B cell (primary cell): Measurements from ENCODE around the gene SLC23A3. TPM values are rescaled to one million over a fixed set of nuclear protein-coding genes. Genes with fewer than 3 reads are reported as not detected.

ENCODE experiments used
- ATAC-seq: fragments of 200-7000 bp; cut with Tn5 transposase; one replicate; pipeline ENCODE4 v1.10.0; 2021; ENCODE audit warnings: low read depth, mild to moderate bottlenecking, moderate number of reproducible peaks, moderate library complexity
- CTCF ChIA-PET: fragments of 350-600 bp; sonication (Branson Sonifier 250); formaldehyde crosslinking; loops from one replicate; lab custom pipeline; 2021; ENCODE audit warnings: antibody characterized with exemption, inconsistent platforms; lab: Charles Lee
- POLR2A ChIA-PET: fragments of 350-600 bp; sonication (Branson Sonifier 250); formaldehyde crosslinking; loops from one replicate; lab custom pipeline; 2021; ENCODE audit warnings: antibody characterized with exemption; lab: Charles Lee
- DNase-seq: peaks from one replicate; pipeline ENCODE4 v3.0.0; 2013
- H2AFZ ChIP-seq: 2 replicates; pipeline ENCODE4 v1.6.1; 2012; ENCODE audit warnings: mild to moderate bottlenecking, low read depth, low read length; ENCODE audit not compliant: insufficient read depth, poor library complexity, severe bottlenecking
- H3K27ac ChIP-seq, 2 donors: 1 replicate in 1 of 2; 2 replicates in 1 of 2; pipeline ENCODE4 v1.5.1; 2012 to 2013; ENCODE audit warnings: low read length in 2 of 2, mild to moderate bottlenecking in 2 of 2, moderate library complexity in 1 of 2
- H3K27me3 ChIP-seq, 4 experiments: fragments of 200-600 bp in 1 of 4; sonication (generic) in 1 of 4; replicated peaks in 1 of 4; 1 replicate in 2 of 4; 2 replicates in 2 of 4; pipeline versions ENCODE4 v1.6.1 to v1.7.0; 2013 to 2016; ENCODE audit warnings: low read length in 3 of 4, mild to moderate bottlenecking in 2 of 4, mixed read lengths in 1 of 4, moderate library complexity in 1 of 4; ENCODE audit not compliant: insufficient read depth in 4 of 4, control insufficient read depth in 3 of 4; ENCODE audit errors: control extremely low read depth in 1 of 4
- H3K36me3 ChIP-seq, 2 experiments: replicated peaks in 1 of 2; 1 replicate in 1 of 2; 2 replicates in 1 of 2; pipeline versions ENCODE4 v1.6.1 to v1.7.1; 2013; ENCODE audit warnings: low read length in 1 of 2; ENCODE audit not compliant: insufficient read depth in 2 of 2, control insufficient read depth in 1 of 2; ENCODE audit errors: control extremely low read depth in 1 of 2, extremely low read depth in 1 of 2
- H3K4me1 ChIP-seq, 2 donors: fragments of 200-600 bp in 1 of 2; sonication (generic) in 1 of 2; 1 replicate in 1 of 2; 2 replicates in 1 of 2; pipeline versions ENCODE4 v1.5.1 to v1.6.1; 2013 to 2017; ENCODE audit warnings: low read length in 2 of 2; ENCODE audit not compliant: control insufficient read depth in 2 of 2, insufficient read depth in 2 of 2
- H3K4me2 ChIP-seq: replicated peaks from 2 replicates; pipeline ENCODE3; 2012; ENCODE audit warnings: mild to moderate bottlenecking, low read depth, low read length; ENCODE audit not compliant: poor library complexity, severe bottlenecking
- H3K4me3 ChIP-seq, 5 experiments: fragments of 200-600 bp in 1 of 5; sonication (generic) in 1 of 5; 1 replicate in 3 of 5; 2 replicates in 2 of 5; pipeline versions ENCODE4 v1.5.1 to v1.7.0; 2011 to 2016; ENCODE audit warnings: low read length in 4 of 5, mild to moderate bottlenecking in 4 of 5, low read depth in 2 of 5, control low read depth in 1 of 5, moderate library complexity in 1 of 5; ENCODE audit not compliant: insufficient read depth in 1 of 5; ENCODE audit errors: control extremely low read depth in 1 of 5, extremely low read depth in 1 of 5
- H3K79me2 ChIP-seq: fragments of 200-600 bp; sonication (generic); one replicate; pipeline ENCODE4 v1.6.0; 2016; ENCODE audit warnings: low read length; ENCODE audit not compliant: control insufficient read depth, insufficient read depth
- H3K9ac ChIP-seq: fragments of 200-600 bp; sonication (generic); 2 replicates; pipeline ENCODE4 v1.6.1; 2017; ENCODE audit warnings: mild to moderate bottlenecking, low read length, moderate library complexity
- H3K9me3 ChIP-seq, 3 donors: one replicate each; pipeline versions ENCODE4 v1.6.1 to v1.7.1; 2013; ENCODE audit warnings: low read length in 2 of 3; ENCODE audit not compliant: control insufficient read depth in 2 of 3, insufficient read depth in 1 of 3; ENCODE audit errors: control extremely low read depth in 1 of 3
- H4K20me1 ChIP-seq: 2 replicates; pipeline ENCODE4 v1.6.0; 2012; ENCODE audit warnings: mild to moderate bottlenecking, low read length; ENCODE audit not compliant: insufficient read depth, control insufficient read depth, poor library complexity, severe bottlenecking
- H3K27ac Mint-ChIP-seq: one replicate; pipeline ENCODE4 v1.8.0; 2021; ENCODE audit warnings: mixed read lengths
- H3K27me3 Mint-ChIP-seq: one replicate; pipeline ENCODE4 v1.8.0; 2021; ENCODE audit warnings: mixed read lengths
- H3K4me1 Mint-ChIP-seq: one replicate; pipeline ENCODE4 v1.8.0; 2021; ENCODE audit warnings: mixed read lengths
- H3K4me3 Mint-ChIP-seq: one replicate; pipeline ENCODE4 v1.8.0; 2021; ENCODE audit warnings: mixed read lengths
- H3K9me3 Mint-ChIP-seq: one replicate; pipeline ENCODE4 v1.8.0; 2022; ENCODE audit warnings: mixed read lengths; ENCODE audit not compliant: insufficient read depth
- CTCF ChIP-seq: fragments of 200-600 bp; IDR thresholded peaks from one replicate; pipeline ENCODE4 v1.8.0; 2022; ENCODE audit warnings: antibody characterized with exemption, mild to moderate bottlenecking
- EZH2 ChIP-seq: IDR thresholded peaks from 2 replicates; pipeline ENCODE4 v1.6.1; 2012; ENCODE audit warnings: borderline replicate concordance, low read depth, mild to moderate bottlenecking, moderate library complexity, low read length; ENCODE audit not compliant: insufficient read depth, poor library complexity, severe bottlenecking
- WGBS: methylation state at CpG from one replicate; pipeline ENCODE4 v1.1.5; 2013; ENCODE audit warnings: missing lambda C conversion rate; ENCODE audit not compliant: insufficient coverage; 5-methylcytosine and 5-hydroxymethylcytosine counted together
- intact Hi-C: fragments of 100-400 bp; cut with micrococcal nuclease; formaldehyde crosslinking; loops from one replicate; pipeline ENCODE4 v1.10.0; 2022
- polyA plus RNA-seq: library from polyadenylated mRNA; depleted of rRNA; stranded (reverse); fragments of >200 nt; gene quantifications from 2 replicates; pipeline ENCODE4 v1.2.3, GENCODE V29; 2012
- total RNA-seq, 2 donors: library from RNA; stranded (reverse); fragments of 120-200 nt in 1 of 2; gene quantifications; 1 replicate in 1 of 2; 2 replicates in 1 of 2; pipeline versions ENCODE4 v1.2.3 to v1.2.4, GENCODE V29; 2013 to 2022

The SLC23A3 gene
- total and polyA plus RNA-seq, 2 donors (not counting 1 experiment from before 2014, with no cell fraction given), result 2.4 to 15.2 TPM

GRCh38 chr2:219155054-219155644 is 14.7 kb downstream of the SLC23A3 start:
- H4K20me1 ChIP-seq, result peaks cover 8% of the 10 kb centered on the region
- H3K9me3 ChIP-seq, result no peaks in the 10 kb centered on the region
- peaks cover 5 to 9% of the 10 kb centered on the region in 2 donors for H3K4me1 ChIP-seq
- Mint-ChIP-seq H3K27ac (no peak overlapping the region), H3K4me1 (peaks cover 9% of the 10 kb centered on the region), H3K9me3 (no peaks in the 10 kb centered on the region), H3K4me3 (no peak overlapping the region), H3K27me3 (no peaks in the 10 kb centered on the region)
- H3K9ac ChIP-seq, result no peak overlapping the region
- TF ChIP-seq EZH2, result no peak
- peak; percentile 87 for TF ChIP-seq CTCF
- no peaks in the 10 kb centered on the region for H3K27me3 ChIP-seq
- DNase-seq (peak; percentile 74), ATAC-seq (no peak)
- peaks cover 2 to 35% of the 10 kb centered on the region in 2 experiments for H3K36me3 ChIP-seq
- 0% methylated on average over 1 of the region's 4 CpGs for WGBS
- no peak overlapping the region for H3K27ac ChIP-seq
- ChIA-PET CTCF (interaction anchor here (0.6 to 9.9 kb wide), 31 partner anchors 9 to 303 kb away, joined by 3 to 117 read pairs (median 4); partner anchors contain the start of genes CNPPD1, IHH and ZFAND2B), POLR2A (interaction anchor here (1.1 kb wide), 1 partner anchor 97 kb away, joined by 4 read pairs; no protein-coding TSS in a partner anchor)
- H3K4me2 ChIP-seq, result no peak overlapping the region
- no peak overlapping the region for H2AFZ ChIP-seq
- peaks cover 16% of the 10 kb centered on the region for H3K79me2 ChIP-seq
- no peak overlapping the region for H3K4me3 ChIP-seq
- intact Hi-C loops, result loop anchor here (1.0 kb wide), 2 partner anchors 97 to 174 kb away; no protein-coding TSS in a partner anchor

GRCh38 chr2:219149667-219150066 is 20.2 kb downstream of the SLC23A3 start:
- Histone ChIP-seq H2AFZ (no peak overlapping the region), H3K9ac (no peak overlapping the region), H3K4me1 (no peaks in the 10 kb centered on the region), H3K27ac (no peak overlapping the region), H3K4me3 (no peak overlapping the region), H3K36me3 (peaks cover 11 to 56% of the 10 kb centered on the region in 2 experiments), H3K27me3 (no peaks in the 10 kb centered on the region), H3K79me2 (peaks cover 10% of the 10 kb centered on the region), H3K9me3 (no peaks in the 10 kb centered on the region), H3K4me2 (no peak overlapping the region), H4K20me1 (peaks cover 13% of the 10 kb centered on the region)
- ATAC-seq, result no peak
- CTCF ChIA-PET, result interaction anchor here (1.5 to 9.9 kb wide), 3 partner anchors 9 to 122 kb away, joined by 3 to 117 read pairs (median 99); partner anchors contain the start of gene IHH
- no peaks in the 10 kb centered on the region for H3K27me3 Mint-ChIP-seq
- intact Hi-C loops, result no loop called here
- no peak for DNase-seq
- no peaks in the 10 kb centered on the region for H3K4me1 Mint-ChIP-seq
- TF ChIP-seq CTCF (no peak), EZH2 (no peak)
- H3K9me3 Mint-ChIP-seq, result no peaks in the 10 kb centered on the region
- 100% methylated on average over 1 of the region's 1 CpG for WGBS
- H3K4me3 Mint-ChIP-seq, result no peak overlapping the region
- no peak overlapping the region for H3K27ac Mint-ChIP-seq
- POLR2A ChIA-PET, result no interaction called here
